Osteoblast (primary cell): ENCODE results near the gene WDFY4. TPM values are rescaled to one million over a fixed set of nuclear protein-coding genes. Genes with fewer than 3 reads are reported as not detected.

ENCODE experiments used
- DNase-seq: peaks from one replicate; pipeline ENCODE4 v3.0.0; 2011; ENCODE audit warnings: low spot score, mixed read lengths; ENCODE audit not compliant: insufficient read length; ENCODE audit errors: missing footprints
- H2AFZ ChIP-seq: 2 replicates; pipeline ENCODE4 v1.6.0; 2011; ENCODE audit warnings: mild to moderate bottlenecking, low read length
- H3K27ac ChIP-seq: 2 replicates; pipeline ENCODE4 v1.5.1; 2011; ENCODE audit warnings: mild to moderate bottlenecking, low read depth, low read length, moderate library complexity
- H3K27me3 ChIP-seq: 2 replicates; pipeline ENCODE4 v1.6.0; 2012; ENCODE audit warnings: mild to moderate bottlenecking, control low read depth, inconsistent platforms, low read length, moderate library complexity; ENCODE audit not compliant: insufficient read depth
- H3K36me3 ChIP-seq: 2 replicates; pipeline ENCODE4 v1.5.1; 2011; ENCODE audit warnings: mild to moderate bottlenecking, low read length, control low read depth, moderate library complexity; ENCODE audit not compliant: insufficient read depth
- H3K4me1 ChIP-seq: 2 replicates; pipeline ENCODE4 v1.5.1; 2011; ENCODE audit warnings: mild to moderate bottlenecking, low read length, control low read depth, moderate library complexity; ENCODE audit not compliant: insufficient read depth
- H3K4me2 ChIP-seq: 2 replicates; pipeline ENCODE4 v1.6.0; 2011; ENCODE audit warnings: mild to moderate bottlenecking, low read length; ENCODE audit not compliant: insufficient read depth
- H3K4me3 ChIP-seq: fragments of 200-600 bp; sonication (generic); 3 replicates; pipeline ENCODE4 v1.5.1; 2012; ENCODE audit warnings: mild to moderate bottlenecking, low read length, inconsistent platforms; ENCODE audit not compliant: insufficient read depth
- H3K79me2 ChIP-seq: 2 replicates; pipeline ENCODE4 v1.6.0; 2012; ENCODE audit warnings: mild to moderate bottlenecking, low read length, control low read depth, inconsistent platforms; ENCODE audit not compliant: insufficient read depth
- H3K9me3 ChIP-seq: 2 replicates; pipeline ENCODE4 v1.5.1; 2011; ENCODE audit warnings: low read depth, low read length, control low read depth
- H4K20me1 ChIP-seq: 2 replicates; pipeline ENCODE4 v1.6.0; 2012; ENCODE audit warnings: mild to moderate bottlenecking, low read length, control low read depth; ENCODE audit not compliant: insufficient read depth
- total RNA-seq: library from RNA; depleted of rRNA; stranded (reverse); fragments of >200 nt; gene quantifications from 2 replicates; pipeline ENCODE4 v1.2.3, GENCODE V29; 2012
- TF ChIP-seq, protein P1 (sequence below): IDR thresholded peaks from 2 replicates; pipeline ENCODE4 v1.5.1; 2011; ENCODE audit warnings: mild to moderate bottlenecking, low read depth, low read length, moderate library complexity; ENCODE audit errors: extremely low read depth

Gene WDFY4
- total RNA-seq, 1 donor: 0.36 TPM

DNA sequence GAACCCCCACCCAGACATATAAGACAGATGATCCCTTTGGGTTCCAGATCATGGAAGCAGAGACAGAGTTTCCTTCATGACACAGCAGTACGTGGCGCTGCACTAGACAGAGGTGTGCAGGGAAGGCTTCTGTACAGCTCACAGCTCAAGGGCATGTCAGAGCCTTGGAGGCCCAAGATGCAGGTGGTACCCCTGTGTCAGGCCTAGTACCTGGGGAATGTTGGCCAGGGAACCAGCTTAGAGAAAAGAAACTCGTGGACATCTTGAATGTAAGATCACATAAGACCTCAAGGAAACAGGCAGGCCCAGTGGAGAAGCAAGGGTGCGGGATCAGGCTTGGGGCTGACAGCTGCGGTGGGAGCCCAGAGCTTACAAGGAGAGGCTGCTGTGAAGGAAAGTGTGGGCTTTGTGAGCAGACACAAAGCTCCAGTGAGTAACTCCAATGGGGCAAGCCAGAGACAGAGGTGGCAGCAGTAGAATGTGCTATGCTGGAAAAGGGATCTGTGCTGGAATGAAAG lies 91.4 kb downstream of the WDFY4 start:
- Histone ChIP-seq H2AFZ (no peak overlapping the region), H3K9me3 (no peaks in the 10 kb centered on the region), H3K4me3 (no peak overlapping the region), H3K27ac (no peak overlapping the region), H4K20me1 (no peaks in the 10 kb centered on the region), H3K4me2 (no peak overlapping the region), H3K36me3 (no peaks in the 10 kb centered on the region), H3K4me1 (no peaks in the 10 kb centered on the region), H3K79me2 (no peaks in the 10 kb centered on the region), H3K27me3 (no peaks in the 10 kb centered on the region)
- DNase-seq: no peak
- TF ChIP-seq, protein P1, sequence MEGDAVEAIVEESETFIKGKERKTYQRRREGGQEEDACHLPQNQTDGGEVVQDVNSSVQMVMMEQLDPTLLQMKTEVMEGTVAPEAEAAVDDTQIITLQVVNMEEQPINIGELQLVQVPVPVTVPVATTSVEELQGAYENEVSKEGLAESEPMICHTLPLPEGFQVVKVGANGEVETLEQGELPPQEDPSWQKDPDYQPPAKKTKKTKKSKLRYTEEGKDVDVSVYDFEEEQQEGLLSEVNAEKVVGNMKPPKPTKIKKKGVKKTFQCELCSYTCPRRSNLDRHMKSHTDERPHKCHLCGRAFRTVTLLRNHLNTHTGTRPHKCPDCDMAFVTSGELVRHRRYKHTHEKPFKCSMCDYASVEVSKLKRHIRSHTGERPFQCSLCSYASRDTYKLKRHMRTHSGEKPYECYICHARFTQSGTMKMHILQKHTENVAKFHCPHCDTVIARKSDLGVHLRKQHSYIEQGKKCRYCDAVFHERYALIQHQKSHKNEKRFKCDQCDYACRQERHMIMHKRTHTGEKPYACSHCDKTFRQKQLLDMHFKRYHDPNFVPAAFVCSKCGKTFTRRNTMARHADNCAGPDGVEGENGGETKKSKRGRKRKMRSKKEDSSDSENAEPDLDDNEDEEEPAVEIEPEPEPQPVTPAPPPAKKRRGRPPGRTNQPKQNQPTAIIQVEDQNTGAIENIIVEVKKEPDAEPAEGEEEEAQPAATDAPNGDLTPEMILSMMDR: no peak

DNA sequence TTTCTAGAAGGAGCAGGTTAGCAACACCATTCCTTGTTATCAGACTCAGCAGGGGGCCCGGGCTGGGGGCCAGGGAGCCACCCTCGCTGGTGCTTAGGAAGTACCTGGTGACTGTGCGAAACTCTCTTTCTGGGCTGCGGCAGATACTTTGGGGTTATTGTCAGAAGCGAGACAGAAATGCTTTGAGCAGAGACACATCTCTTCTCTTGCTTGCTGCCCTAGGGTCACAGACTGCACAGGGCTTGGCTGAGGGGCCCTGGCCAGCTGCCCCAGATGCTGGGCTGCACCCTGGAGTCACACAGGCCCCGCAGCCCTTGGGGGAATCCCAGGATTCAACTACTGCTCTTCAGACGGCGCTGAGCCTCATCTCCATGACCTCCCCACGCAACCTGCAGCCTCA lies 91.9 kb downstream of the WDFY4 start:
- no peak overlapping the region for H2AFZ ChIP-seq
- no peaks in the 10 kb centered on the region for H3K27me3 ChIP-seq
- H3K9me3 ChIP-seq: no peaks in the 10 kb centered on the region
- no peak overlapping the region for H3K4me3 ChIP-seq
- TF ChIP-seq, protein P1: no peak
- no peaks in the 10 kb centered on the region for H3K79me2 ChIP-seq
- no peaks in the 10 kb centered on the region for H3K36me3 ChIP-seq
- no peaks in the 10 kb centered on the region for H3K4me1 ChIP-seq
- H3K4me2 ChIP-seq: no peak overlapping the region
- H3K27ac ChIP-seq: no peak overlapping the region
- no peaks in the 10 kb centered on the region for H4K20me1 ChIP-seq
- DNase-seq: no peak

DNA sequence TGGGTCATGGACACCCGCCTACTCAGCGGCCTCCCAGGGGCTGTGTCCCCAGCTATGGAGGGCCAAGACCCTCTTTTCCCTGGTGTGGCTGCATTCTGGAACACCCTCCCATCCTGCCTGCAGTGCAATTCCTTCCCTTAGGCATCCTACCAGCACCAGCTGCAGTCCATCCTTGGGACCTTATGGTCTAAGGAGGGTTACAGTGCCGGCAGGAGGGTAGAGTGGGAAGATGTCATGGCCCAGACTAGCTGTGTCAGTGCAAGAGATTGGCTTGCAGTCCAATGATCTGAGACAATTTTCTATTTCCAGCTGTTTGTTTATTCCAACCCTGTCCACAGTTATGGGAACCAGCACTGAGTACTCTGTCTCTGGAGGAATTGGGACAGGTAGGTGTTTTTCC lies 92.4 kb downstream of the WDFY4 start:
- H3K27me3 ChIP-seq: peaks cover 4% of the 10 kb centered on the region
- no peak overlapping the region for H3K4me3 ChIP-seq
- H3K79me2 ChIP-seq: no peaks in the 10 kb centered on the region
- no peaks in the 10 kb centered on the region for H4K20me1 ChIP-seq
- no peaks in the 10 kb centered on the region for H3K9me3 ChIP-seq
- H3K36me3 ChIP-seq: no peaks in the 10 kb centered on the region
- no peak overlapping the region for H2AFZ ChIP-seq
- DNase-seq: no peak
- no peak overlapping the region for H3K4me2 ChIP-seq
- no peaks in the 10 kb centered on the region for H3K4me1 ChIP-seq
- TF ChIP-seq, protein P1: no peak
- no peak overlapping the region for H3K27ac ChIP-seq

DNA sequence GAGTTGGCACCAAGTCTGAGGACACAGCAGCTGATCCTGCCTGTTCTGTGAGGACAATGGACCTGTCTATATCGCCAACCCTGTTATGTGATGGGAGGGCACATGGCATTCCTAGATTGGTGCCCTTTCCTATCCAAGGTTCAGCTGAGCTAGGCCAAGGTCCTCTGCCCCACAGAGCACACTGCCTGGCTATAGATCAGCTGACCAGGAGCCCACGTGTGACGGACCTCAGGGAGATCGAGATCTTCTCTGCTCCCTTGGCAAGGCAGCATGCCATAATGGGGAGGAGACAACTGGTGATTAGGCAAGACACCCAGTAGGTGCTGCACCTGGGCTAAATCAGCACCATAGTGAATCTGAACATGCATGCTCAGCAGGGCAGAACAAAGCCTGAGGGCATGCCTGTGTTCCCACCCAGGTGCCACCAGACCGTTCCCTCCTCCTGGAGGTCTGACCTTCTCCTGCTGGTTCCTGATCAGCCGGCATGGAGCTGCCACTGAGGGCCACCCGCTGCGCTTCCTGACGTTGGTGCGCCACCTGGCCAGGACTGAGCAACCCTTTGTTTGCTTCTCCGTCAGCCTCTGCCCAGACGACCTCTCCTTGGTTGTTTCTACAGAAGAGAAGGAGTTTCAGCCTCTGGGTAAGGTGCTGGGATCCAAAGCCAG lies 93.7 kb downstream of the WDFY4 start:
- Histone ChIP-seq H3K9me3 (no peaks in the 10 kb centered on the region), H3K27ac (no peak overlapping the region), H3K27me3 (peaks cover 4% of the 10 kb centered on the region), H3K79me2 (no peaks in the 10 kb centered on the region), H3K4me2 (no peak overlapping the region), H3K4me3 (no peak overlapping the region), H3K36me3 (no peaks in the 10 kb centered on the region), H3K4me1 (no peaks in the 10 kb centered on the region), H2AFZ (no peak overlapping the region), H4K20me1 (no peaks in the 10 kb centered on the region)
- TF ChIP-seq, protein P1: no peak
- no peak for DNase-seq
